ENCODE measurements around the gene CRABP2.
A peak's percentile ranks its signal among the peaks of the same experiment; 100 is the strongest.

Gene CRABP2

DNA sequence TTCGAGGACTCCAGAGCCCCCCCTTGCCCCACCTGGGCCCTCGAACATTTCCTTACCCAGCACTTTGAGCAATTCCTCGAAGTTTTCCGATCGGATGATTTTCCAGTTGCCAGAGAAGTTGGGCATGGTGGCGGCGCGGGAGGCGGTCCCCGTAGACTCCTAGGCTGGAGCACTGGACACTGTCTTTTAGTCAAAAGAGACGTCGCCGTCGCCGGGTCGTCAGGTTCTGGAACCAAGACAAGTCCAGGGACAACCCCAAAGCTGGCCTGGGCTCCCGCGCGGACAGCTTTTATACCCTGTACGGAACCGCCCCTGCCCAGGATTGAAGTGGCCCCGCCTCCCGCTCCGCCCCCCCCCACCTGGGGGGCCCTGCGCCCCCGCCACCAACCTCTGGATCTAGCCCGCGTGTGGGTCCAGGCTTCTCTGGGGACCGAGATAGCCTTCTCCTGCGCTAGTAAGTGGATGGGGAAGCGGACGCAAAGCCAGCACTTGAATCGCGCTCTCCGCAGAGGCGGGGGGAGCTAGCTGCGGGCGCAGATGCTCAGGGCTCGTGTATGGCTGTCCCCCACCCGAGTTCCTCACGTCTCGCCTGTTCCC, at the start of gene CRABP2:
CRABP2 (minus strand) TSS at position 263 of the 597 bp plus-strand sequence; CDS start at position 126, 137 bp downstream.
- DNase-seq, result no peak

DNA sequence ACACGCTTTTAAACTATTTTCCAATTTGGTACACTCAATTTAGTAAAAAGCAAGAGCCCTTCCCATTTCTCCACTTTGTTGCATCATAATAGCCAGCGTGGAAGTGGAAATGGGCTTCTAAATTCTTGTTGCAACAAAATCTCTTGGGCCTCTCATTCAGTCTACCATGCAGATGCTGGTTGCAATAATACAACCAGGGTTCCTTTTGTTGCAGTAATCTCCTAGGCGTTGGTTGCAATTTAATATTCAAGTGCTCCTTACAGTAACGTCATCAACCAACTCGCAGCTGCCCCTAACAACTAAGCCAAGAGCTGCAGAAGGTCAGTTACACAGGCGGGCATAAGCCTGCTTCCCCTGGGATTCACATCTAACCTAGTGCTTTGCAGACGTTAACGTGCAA, 48.8 kb upstream of the CRABP2 start:
- no peak for DNase-seq

DNA sequence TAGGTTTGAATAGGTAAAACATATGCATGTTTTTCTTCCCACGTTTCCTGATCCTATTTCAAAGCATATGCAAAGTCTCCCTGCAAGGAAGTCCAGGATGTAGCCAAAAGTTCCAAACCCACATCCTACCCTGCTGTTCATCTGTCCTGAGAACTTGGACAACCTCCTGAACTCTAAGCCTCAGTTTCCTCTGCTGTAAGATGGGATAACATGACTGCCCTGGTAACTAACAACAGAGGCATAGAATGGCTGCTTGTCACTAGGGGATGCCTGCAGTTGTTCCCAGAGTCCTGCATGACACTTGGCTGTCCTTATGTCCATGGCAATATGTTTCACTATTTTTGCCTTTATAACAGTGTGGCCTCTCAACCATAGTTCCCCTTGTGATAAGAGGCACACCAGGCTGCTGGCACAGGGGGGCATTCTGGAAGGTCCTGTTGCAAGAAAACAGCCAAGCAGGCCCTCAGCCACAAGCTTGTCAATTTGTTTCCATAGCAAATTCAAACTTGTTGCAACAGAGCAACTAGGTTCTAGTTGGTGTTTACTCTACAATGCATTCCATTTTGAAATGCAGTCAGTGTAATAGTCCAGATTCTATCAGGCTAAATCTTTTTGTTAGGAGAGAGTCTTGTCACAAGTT, 47.6 kb upstream of the CRABP2 start:
- DNase-seq, result peak; percentile 44

DNA sequence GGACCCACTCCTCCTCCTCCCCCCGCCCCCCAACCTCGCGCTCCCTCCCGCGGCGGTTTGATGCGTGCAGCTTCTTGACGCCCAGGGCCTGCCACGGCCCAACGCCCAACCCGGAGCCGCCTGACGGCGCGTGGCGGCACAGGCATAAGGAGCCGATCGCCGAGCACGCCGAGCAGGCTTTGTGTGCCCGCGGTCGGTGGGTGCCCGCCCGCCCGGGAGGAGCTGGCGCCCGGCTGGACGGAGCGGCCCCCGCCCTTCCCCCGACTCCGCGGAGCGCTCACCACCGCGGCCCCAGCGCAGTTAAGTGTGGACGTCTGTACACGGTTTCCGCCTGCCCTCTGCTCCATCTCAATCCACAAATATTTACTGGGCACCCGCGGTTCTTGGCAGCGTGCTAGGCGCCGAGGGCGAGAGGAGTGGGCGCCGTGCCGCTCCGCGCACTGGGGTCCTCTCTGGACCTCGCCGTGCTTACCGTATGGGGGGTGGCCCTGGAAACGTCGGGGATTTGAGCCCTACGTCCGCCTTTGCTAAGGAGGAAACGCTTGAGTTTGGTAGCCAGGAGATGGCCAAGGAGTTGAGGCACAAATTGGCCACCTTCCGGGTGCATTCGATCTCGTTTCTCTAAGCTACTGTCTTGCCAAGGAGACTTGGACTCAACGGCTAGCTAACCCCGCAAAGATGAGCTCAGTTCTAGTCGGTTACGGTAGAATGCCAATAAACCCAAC, 46.5 kb upstream of the CRABP2 start:
- DNase-seq, result peak; percentile 95

DNA sequence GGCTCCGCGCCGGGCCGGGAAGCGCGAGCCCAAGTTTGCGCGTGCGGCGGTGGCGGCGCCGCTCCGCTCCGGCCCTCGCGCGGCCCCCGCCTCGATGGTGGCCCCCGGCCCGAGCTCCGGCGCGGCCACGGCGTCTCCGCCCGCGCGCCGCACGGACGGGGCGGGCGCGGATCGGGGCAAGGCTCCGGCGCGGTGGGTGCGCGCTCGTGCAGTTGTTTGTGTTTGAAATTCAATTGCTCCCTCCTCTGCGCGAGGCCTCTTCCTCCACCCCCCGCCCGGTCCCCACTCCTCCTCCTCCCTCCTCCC, 46.0 kb upstream of the CRABP2 start, which contains the start of gene HDGF:
HDGF (minus strand) TSS at position 225 of the 306 bp plus-strand sequence. CDS start 246 bp downstream, outside the sequence.
- no peak for DNase-seq

DNA sequence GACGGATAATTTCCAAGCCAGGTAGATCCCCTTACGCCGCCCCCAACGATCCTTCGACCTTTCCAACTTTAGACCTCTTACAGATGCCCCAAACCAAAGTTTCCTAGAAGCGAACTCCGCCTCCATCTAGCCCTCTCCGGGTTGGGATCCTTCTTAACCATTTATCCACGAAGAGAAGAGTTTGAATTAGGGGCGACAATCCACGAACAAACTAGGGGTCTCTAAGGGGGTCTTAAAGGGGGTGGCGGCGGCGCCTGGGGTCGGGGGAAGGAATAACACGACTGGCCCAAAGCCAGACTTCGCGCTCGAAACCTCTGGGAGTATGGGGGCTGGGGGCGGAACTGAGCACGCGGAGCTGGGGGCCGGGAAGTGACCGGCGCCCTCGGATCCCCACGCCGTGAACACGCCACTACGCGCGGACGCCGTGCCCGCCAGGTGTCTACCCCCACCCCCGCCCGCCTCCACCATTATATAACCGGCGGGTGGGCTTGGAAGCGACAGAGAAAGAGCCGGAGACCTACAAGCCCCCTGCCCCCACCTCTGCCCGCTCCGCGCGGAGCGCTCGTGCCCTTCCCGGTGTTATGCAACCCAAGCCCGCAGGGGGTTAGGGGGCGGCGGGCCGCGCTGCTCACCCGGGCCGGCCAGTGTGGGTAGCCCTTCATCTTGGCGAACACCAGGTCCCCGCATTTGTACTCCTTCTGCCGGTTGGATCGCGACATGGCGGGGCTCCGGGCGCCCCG, 45.5 kb upstream of the CRABP2 start:
- peak; percentile 32 for DNase-seq

DNA sequence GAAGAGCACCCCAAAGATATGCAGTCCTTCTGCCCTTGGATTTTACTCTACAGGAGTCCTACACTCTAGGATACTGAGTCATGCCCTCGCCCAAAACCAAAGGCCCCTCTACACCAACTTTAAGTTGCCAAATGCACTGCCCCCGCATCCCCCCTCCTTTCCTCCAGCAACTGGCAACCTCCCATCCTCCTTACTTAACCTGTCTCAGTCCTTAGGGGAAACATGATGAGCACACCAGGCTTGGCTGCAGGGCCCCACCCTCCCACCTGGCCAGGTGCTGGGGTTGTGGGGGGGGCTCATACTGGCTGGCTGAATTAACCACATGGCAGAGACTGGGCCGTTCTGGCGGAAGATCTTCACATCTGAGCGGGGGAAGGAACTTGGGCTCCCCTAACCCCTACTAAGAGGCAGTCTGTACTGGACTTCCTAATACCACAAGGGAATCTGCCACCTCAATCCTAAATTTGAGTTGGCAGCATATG, 44.8 kb upstream of the CRABP2 start:
- peak; percentile 74 for DNase-seq

GRCh38 chr1:156749419-156750118, 44.2 kb upstream of the CRABP2 start:
- peak; percentile 87 for DNase-seq

DNA sequence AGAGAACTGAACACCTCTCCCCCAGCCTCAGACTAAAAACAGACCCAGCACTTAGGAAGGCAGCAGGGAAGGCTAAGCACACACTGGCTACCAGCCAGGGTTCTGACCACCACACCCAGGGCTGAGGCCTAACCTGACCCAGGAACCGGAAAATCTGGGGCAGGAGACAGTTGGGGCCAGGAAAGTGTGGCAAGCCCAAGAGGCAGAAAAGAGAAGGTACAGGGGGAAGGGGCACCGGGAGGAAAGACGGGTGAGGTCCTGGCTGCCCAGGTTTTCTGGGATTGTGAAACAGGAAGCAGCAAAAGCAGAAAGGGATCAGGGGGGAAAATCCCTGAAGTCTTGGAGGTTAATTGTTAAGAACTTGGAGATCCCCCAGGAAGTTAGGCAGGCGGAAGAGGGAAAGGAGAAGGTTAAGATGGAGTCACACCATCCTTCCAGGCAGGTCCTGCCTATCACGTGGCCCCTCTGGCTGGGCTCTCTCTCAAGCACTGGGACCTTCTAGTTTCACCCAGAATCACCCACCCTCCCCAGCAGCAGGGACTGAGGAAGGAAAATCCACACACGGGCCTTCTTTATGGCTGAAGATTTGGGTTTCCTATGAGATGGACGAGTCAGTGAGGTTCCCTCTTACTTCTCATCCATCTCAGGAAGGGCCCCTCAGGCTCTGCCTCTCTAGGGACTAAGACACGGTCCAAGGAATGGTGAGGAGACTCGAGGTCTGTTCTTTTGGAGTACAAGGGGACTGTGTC, 43.5 kb upstream of the CRABP2 start:
- DNase-seq, result peak; percentile 80

GRCh38 chr1:156747742-156748669, 42.6 kb upstream of the CRABP2 start:
- peak; percentile 13 for DNase-seq

GRCh38 chr1:156746728-156747631, 41.6 kb upstream of the CRABP2 start:
- peak; percentile 67 for DNase-seq

DNA sequence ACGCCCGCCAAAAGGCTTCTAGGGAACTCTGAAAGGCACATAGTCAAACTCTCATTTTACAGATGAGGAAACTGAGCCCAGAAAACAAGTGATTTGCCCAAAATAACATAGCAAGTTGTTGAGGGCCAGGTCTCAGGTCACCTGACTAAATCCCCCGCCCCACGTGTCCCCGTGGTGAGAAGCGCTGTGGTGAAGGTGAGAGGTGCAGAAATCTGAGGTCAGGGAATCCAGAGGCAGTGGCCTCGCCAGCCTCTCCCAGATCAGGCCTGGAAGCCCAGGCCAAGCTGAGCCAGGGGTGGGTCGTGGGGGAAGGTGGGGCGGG, 41.0 kb upstream of the CRABP2 start:
- DNase-seq, result no peak

GRCh38 chr1:156745881-156746280, 40.5 kb upstream of the CRABP2 start:
- DNase-seq, result no peak

- no peak for DNase-seq
These were observed 39.5 kb upstream of the CRABP2 start for GRCh38 chr1:156744786-156745419.

GRCh38 chr1:156744344-156744743, 39.0 kb upstream of the CRABP2 start:
- DNase-seq, result no peak

- no peak for DNase-seq
These were observed 38.3 kb upstream of the CRABP2 start for GRCh38 chr1:156743367-156744302.

GRCh38 chr1:156742801-156743200, 37.4 kb upstream of the CRABP2 start:
- no peak for DNase-seq

- DNase-seq, result no peak
These were observed 36.6 kb upstream of the CRABP2 start for GRCh38 chr1:156742017-156742416.
